K562 (cell line): Measurements from ENCODE around the gene FABP3. TPM values are rescaled to one million over a fixed set of nuclear protein-coding genes. Genes with fewer than 3 reads are reported as not detected.

Experiments
- CEBPG ChIP-seq, 3 experiments: fragments of 200-800 bp in 1 of 3; sonication (Bioruptor generic) in 1 of 3; sonication (generic) in 1 of 3; formaldehyde crosslinking in 1 of 3; IDR thresholded peaks in 2 of 3; conservative IDR thresholded peaks in 1 of 3; 2 replicates each; pipeline versions ENCODE4 v1.6.1 to v1.8.0; 2016 to 2022; ENCODE audit warnings: missing compliant biosample characterization in 2 of 3, missing genetic modification characterization in 2 of 3, mild to moderate bottlenecking in 1 of 3, missing genetic modification reagents in 1 of 3
- ETV5 ChIP-seq: sonication (generic); formaldehyde crosslinking; IDR thresholded peaks from 2 replicates; pipeline ENCODE4 v1.4.0; 2020; ENCODE audit warnings: low read depth, mild to moderate bottlenecking, missing genetic modification reagents
- KLF10 ChIP-seq: fragments of 250-450 bp; sonication (Bioruptor Pico); IDR thresholded peaks from 2 replicates; pipeline ENCODE4 v1.6.1; 2021; ENCODE audit warnings: matching md5 sums
- STAT5A ChIP-seq: IDR thresholded peaks from 2 replicates; pipeline ENCODE4 v1.6.1; 2012; ENCODE audit warnings: low read length, inconsistent platforms, borderline replicate concordance
- TAF15 ChIP-seq: fragments of 200-400 bp; formaldehyde crosslinking; IDR thresholded peaks from 2 replicates; pipeline ENCODE4 v1.6.1; 2017; ENCODE audit warnings: mild to moderate bottlenecking, low read depth, low read length, moderate library complexity
- ZNF282 ChIP-seq: sonication (generic); formaldehyde crosslinking; IDR thresholded peaks from 2 replicates; pipeline ENCODE4 v1.8.1; 2023; ENCODE audit warnings: missing genetic modification reagents
- polyA plus RNA-seq, 8 experiments: library from polyadenylated mRNA; depleted of rRNA in 4 of 8; stranded (reverse) in 5 of 8; unstranded in 3 of 8; fragments of >200 nt; fragmentation: Nextera tagmentation in 2 of 8; fragmentation: Illumina TruSeq in 1 of 8; extraction: Ambion mirVana in 2 of 8; extraction: Trizol in 1 of 8; gene quantifications; 2 replicates each; pipeline versions ENCODE4 v1.2.1 to v1.2.3, GENCODE V29; 2011 to 2014; ENCODE audit warnings: inconsistent platforms in 1 of 8, missing spikeins in 1 of 8
- total RNA-seq, 7 experiments: library from RNA; depleted of rRNA in 6 of 7; stranded (reverse); fragments of >200 nt in 6 of 7; fragmentation: Illumina TruSeq in 2 of 7; extraction: Trizol in 2 of 7; gene quantifications; 2 replicates each; pipeline versions ENCODE4 v1.2.1 to v1.2.3, GENCODE V29; 2011 to 2021; ENCODE audit warnings: low replicate concordance in 1 of 7
- TF ChIP-seq, protein P1 (sequence below): fragments of 450-650 bp; IDR thresholded peaks from 2 replicates; pipeline ENCODE4 v1.6.1; 2016; ENCODE audit warnings: antibody characterized with exemption
- TF ChIP-seq, protein P2 (sequence below): sonication (generic); formaldehyde crosslinking; IDR thresholded peaks from 2 replicates; pipeline ENCODE4 v1.8.0; 2022; ENCODE audit warnings: mild to moderate bottlenecking, low read depth, missing genetic modification reagents
- TF ChIP-seq, protein P3 (sequence below): sonication (generic); formaldehyde crosslinking; IDR thresholded peaks from 2 replicates; pipeline ENCODE4 v1.8.0; 2022; ENCODE audit warnings: mild to moderate bottlenecking, missing genetic modification reagents
- TF ChIP-seq, protein P4 (sequence below): fragments of 250-450 bp; sonication (Bioruptor Pico); IDR thresholded peaks from 2 replicates; pipeline ENCODE4 v1.9.0; 2021; ENCODE audit warnings: mild to moderate bottlenecking, inconsistent platforms
- TF ChIP-seq, protein P5 (sequence below), 3 experiments: fragments of 200-800 bp in 1 of 3; sonication (Bioruptor generic) in 1 of 3; sonication (generic) in 1 of 3; formaldehyde crosslinking in 1 of 3; IDR thresholded peaks; 2 replicates each; pipeline versions ENCODE4 v1.6.1 to v1.8.0; 2016 to 2022; ENCODE audit warnings: mild to moderate bottlenecking in 2 of 3, missing compliant biosample characterization in 2 of 3, missing genetic modification characterization in 2 of 3, missing genetic modification reagents in 1 of 3

FABP3 gene
- total and polyA plus RNA-seq, 9 of the 15 experiments (the other 6 are each of a cell fraction or from before 2014, with no cell fraction given): 0.22 TPM; not detected in 8

DNA sequence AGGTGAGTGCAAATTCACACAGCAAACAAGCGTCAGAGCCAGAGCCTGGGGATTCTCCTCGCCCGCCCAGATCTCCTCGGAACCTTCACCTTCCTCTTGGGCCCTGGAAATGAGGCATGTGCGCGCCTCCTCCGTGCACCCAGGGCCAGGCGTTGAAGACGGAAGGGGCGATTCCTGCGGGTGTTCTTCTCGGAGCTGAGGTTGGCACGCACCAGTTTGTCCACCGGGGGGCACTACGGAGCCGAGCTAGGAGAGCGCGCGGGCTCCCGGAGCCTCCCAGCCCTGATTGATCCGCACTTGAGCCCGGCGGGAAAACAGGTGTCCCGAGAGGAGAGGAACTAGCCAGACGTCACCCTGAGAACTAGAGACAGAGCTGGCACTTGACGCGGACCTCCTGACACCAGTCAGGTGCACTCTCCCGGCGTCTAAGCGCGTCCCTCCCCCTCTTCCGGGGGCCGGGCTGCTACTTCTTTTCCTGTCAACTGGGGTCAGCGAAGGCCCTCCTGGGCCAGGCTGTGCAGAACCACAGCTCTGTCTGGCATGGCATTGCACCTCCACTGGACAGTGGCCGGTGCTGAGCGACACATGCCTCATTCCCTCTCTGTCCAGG lies 21.8 kb upstream of the FABP3 start (continued):
- TF ChIP-seq, protein P1, sequence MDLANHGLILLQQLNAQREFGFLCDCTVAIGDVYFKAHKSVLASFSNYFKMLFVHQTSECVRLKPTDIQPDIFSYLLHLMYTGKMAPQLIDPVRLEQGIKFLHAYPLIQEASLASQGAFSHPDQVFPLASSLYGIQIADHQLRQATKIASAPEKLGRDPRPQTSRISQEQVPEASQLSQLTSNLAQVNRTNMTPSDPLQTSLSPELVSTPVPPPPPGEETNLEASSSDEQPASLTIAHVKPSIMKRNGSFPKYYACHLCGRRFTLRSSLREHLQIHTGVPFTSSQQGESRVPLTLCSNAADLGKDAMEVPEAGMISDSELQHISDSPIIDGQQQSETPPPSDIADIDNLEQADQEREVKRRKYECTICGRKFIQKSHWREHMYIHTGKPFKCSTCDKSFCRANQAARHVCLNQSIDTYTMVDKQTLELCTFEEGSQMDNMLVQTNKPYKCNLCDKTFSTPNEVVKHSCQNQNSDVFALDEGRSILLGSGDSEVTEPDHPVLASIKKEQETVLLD: no peak
- TF ChIP-seq TAF15 (no peak), ETV5 (no peak; the same call in 1 of the 2 replicates), KLF10 (CRISPR knock-in tag) (no peak), CEBPG (CRISPR knock-in tag; IDR thresholded peaks at IDR 0.05) (no peak), CEBPG (tag; conservative IDR thresholded peaks at IDR 0.05 in 1 of 2, IDR thresholded peaks at IDR 0.05 in 1 of 2) (no peak), STAT5A (no peak), ZNF282 (CRISPR knock-in tag) (no peak)
- TF ChIP-seq, protein P2, sequence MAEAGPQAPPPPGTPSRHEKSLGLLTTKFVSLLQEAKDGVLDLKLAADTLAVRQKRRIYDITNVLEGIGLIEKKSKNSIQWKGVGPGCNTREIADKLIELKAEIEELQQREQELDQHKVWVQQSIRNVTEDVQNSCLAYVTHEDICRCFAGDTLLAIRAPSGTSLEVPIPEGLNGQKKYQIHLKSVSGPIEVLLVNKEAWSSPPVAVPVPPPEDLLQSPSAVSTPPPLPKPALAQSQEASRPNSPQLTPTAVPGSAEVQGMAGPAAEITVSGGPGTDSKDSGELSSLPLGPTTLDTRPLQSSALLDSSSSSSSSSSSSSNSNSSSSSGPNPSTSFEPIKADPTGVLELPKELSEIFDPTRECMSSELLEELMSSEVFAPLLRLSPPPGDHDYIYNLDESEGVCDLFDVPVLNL: no peak
- TF ChIP-seq, protein P3, sequence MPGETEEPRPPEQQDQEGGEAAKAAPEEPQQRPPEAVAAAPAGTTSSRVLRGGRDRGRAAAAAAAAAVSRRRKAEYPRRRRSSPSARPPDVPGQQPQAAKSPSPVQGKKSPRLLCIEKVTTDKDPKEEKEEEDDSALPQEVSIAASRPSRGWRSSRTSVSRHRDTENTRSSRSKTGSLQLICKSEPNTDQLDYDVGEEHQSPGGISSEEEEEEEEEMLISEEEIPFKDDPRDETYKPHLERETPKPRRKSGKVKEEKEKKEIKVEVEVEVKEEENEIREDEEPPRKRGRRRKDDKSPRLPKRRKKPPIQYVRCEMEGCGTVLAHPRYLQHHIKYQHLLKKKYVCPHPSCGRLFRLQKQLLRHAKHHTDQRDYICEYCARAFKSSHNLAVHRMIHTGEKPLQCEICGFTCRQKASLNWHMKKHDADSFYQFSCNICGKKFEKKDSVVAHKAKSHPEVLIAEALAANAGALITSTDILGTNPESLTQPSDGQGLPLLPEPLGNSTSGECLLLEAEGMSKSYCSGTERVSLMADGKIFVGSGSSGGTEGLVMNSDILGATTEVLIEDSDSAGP (CRISPR knock-in tag): no peak
- TF ChIP-seq, protein P4, sequence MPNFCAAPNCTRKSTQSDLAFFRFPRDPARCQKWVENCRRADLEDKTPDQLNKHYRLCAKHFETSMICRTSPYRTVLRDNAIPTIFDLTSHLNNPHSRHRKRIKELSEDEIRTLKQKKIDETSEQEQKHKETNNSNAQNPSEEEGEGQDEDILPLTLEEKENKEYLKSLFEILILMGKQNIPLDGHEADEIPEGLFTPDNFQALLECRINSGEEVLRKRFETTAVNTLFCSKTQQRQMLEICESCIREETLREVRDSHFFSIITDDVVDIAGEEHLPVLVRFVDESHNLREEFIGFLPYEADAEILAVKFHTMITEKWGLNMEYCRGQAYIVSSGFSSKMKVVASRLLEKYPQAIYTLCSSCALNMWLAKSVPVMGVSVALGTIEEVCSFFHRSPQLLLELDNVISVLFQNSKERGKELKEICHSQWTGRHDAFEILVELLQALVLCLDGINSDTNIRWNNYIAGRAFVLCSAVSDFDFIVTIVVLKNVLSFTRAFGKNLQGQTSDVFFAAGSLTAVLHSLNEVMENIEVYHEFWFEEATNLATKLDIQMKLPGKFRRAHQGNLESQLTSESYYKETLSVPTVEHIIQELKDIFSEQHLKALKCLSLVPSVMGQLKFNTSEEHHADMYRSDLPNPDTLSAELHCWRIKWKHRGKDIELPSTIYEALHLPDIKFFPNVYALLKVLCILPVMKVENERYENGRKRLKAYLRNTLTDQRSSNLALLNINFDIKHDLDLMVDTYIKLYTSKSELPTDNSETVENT: no peak
- TF ChIP-seq, protein P5, sequence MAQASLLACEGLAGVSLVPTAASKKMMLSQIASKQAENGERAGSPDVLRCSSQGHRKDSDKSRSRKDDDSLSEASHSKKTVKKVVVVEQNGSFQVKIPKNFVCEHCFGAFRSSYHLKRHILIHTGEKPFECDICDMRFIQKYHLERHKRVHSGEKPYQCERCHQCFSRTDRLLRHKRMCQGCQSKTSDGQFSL (CRISPR knock-in tag; IDR thresholded peaks at IDR 0.05): no peak
- TF ChIP-seq, protein P5 (tag; IDR thresholded peaks at IDR 0.05): no peak
